Measurements from ENCODE around the gene AIFM1. TPM values are rescaled to one million over a fixed set of nuclear protein-coding genes. Genes with fewer than 3 reads are reported as not detected.

Gene AIFM1
- polyA plus RNA-seq, 2 of the 4 experiments (the other 2 are of a cell fraction): 90.2 to 103 TPM

GRCh38 chrX:130090364-130090763 lies 75.3 kb downstream of the AIFM1 start:
- DNase-seq (ENCODE audit: low read depth in 1 of 2, low spot score in 1 of 2) (no peak), ATAC-seq (no peak), FAIRE-seq (no peak)
- ChIA-PET POLR2A (no interaction called here), CTCF (interaction anchor here (2.4 kb wide), 1 partner anchor 10 kb away, joined by 11 read pairs; no protein-coding TSS in a partner anchor)
- Histone ChIP-seq H3K4me1 (0 out of 3 replicates have a peak, but pooled peaks cover 6% of the 10 kb centered on the region), H3K27ac (no peak overlapping the region), H3K4me2 (no peak overlapping the region), H3K4me3 (no peak overlapping the region), H3K9me3 (no peaks in the 10 kb centered on the region)
- WGBS (ENCODE audit: missing lambda C conversion rate): 87% methylated on average over 3 of the region's 3 CpGs
- TF ChIP-seq, protein P1, sequence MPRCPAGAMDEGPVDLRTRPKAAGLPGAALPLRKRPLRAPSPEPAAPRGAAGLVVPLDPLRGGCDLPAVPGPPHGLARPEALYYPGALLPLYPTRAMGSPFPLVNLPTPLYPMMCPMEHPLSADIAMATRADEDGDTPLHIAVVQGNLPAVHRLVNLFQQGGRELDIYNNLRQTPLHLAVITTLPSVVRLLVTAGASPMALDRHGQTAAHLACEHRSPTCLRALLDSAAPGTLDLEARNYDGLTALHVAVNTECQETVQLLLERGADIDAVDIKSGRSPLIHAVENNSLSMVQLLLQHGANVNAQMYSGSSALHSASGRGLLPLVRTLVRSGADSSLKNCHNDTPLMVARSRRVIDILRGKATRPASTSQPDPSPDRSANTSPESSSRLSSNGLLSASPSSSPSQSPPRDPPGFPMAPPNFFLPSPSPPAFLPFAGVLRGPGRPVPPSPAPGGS (IDR thresholded peaks at IDR 0.05): no peak
- no peak for TF ChIP-seq HEYL (CRISPR knock-in tag; IDR thresholded peaks at IDR 0.05)
- no peak for TF ChIP-seq JUNB (IDR thresholded peaks at IDR 0.05)
- TF ChIP-seq HDAC2 (IDR thresholded peaks at IDR 0.05): no peak
- TF ChIP-seq MYC (IDR thresholded peaks at IDR 0.05; ENCODE audit: borderline replicate concordance, low read length): no peak
- no peak for TF ChIP-seq TP53 (CRISPR knock-in tag; IDR thresholded peaks at IDR 0.05)
- TF ChIP-seq NFE2L2 (conservative IDR thresholded peaks at IDR 0.05; ENCODE audit: low read length): no peak
- no peak for TF ChIP-seq RFX5 (IDR thresholded peaks at IDR 0.05)
- TF ChIP-seq BHLHE40 (IDR thresholded peaks at IDR 0.05; ENCODE audit: low read depth, low read length): no peak
- TF ChIP-seq, protein P2, sequence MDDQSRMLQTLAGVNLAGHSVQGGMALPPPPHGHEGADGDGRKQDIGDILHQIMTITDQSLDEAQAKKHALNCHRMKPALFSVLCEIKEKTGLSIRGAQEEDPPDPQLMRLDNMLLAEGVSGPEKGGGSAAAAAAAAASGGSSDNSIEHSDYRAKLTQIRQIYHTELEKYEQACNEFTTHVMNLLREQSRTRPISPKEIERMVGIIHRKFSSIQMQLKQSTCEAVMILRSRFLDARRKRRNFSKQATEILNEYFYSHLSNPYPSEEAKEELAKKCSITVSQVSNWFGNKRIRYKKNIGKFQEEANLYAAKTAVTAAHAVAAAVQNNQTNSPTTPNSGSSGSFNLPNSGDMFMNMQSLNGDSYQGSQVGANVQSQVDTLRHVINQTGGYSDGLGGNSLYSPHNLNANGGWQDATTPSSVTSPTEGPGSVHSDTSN (IDR thresholded peaks at IDR 0.05): no peak
- no peak for TF ChIP-seq FOSB (CRISPR knock-in tag; IDR thresholded peaks at IDR 0.05)
- TF ChIP-seq PHF8 (IDR thresholded peaks at IDR 0.05; ENCODE audit: borderline replicate concordance, low read depth): no peak
- no peak for TF ChIP-seq CBX2 (IDR thresholded peaks at IDR 0.05; ENCODE audit: borderline replicate concordance, low read depth)
- TF ChIP-seq EP300 (IDR thresholded peaks at IDR 0.05): no peak
- TF ChIP-seq ESRRA (IDR thresholded peaks at IDR 0.05; ENCODE audit: borderline replicate concordance, low read length): no peak

- FAIRE-seq: no peak
- 92% methylated on average over 9 of the region's 13 CpGs for WGBS (ENCODE audit: missing lambda C conversion rate)
- ATAC-seq: no peak
These were observed 79.0 kb downstream of the AIFM1 start for GRCh38 chrX:130086447-130087206.

More at GRCh38 chrX:130086447-130087206, 79.0 kb downstream of the AIFM1 start:
- no peak overlapping the region for H3K27ac ChIP-seq
- H3K4me2 ChIP-seq: no peak overlapping the region
- TF ChIP-seq BHLHE40 (IDR thresholded peaks at IDR 0.05; ENCODE audit: low read depth, low read length) (no peak), PHF8 (IDR thresholded peaks at IDR 0.05; ENCODE audit: borderline replicate concordance, low read depth) (no peak), MYC (IDR thresholded peaks at IDR 0.05; ENCODE audit: borderline replicate concordance, low read length) (no peak), TFCP2L1 (CRISPR knock-in tag; IDR thresholded peaks at IDR 0.05) (no peak), CBX2 (IDR thresholded peaks at IDR 0.05; ENCODE audit: borderline replicate concordance, low read depth) (no peak), ZSCAN20 (CRISPR knock-in tag; IDR thresholded peaks at IDR 0.05) (no peak), USF2 (IDR thresholded peaks at IDR 0.05) (no peak), RFX5 (IDR thresholded peaks at IDR 0.05) (no peak)
- H3K4me3 ChIP-seq: no peak overlapping the region
- 0 out of 3 replicates have a peak, but pooled peaks cover 3% of the 10 kb centered on the region for H3K4me1 ChIP-seq
- no peak for DNase-seq (ENCODE audit: low read depth in 1 of 2, low spot score in 1 of 2)
- CTCF ChIA-PET: interaction anchor here (1.1 kb wide), 1 partner anchor 66 kb away, joined by 3 read pairs; no protein-coding TSS in a partner anchor
- POLR2A ChIA-PET: no interaction called here
- no peaks in the 10 kb centered on the region for H3K9me3 ChIP-seq

Measured in A549 (cell line).